GM12891 (cell line): ENCODE measurements around the gene ARHGEF28.

Experiments used
- PAX5 ChIP-seq: IDR thresholded peaks from 2 replicates; pipeline ENCODE4 v1.6.1; 2011; ENCODE audit warnings: low read length, moderate library complexity, mild to moderate bottlenecking; ENCODE audit not compliant: insufficient read depth, severe bottlenecking
- POLR2A ChIP-seq: IDR thresholded peaks from 2 replicates; pipeline ENCODE4 v1.6.1; 2011; ENCODE audit warnings: low read depth, low read length, control low read depth
- POLR2AphosphoS5 ChIP-seq: IDR thresholded peaks from 2 replicates; pipeline ENCODE4 v1.6.1; 2011; ENCODE audit warnings: low read depth, low read length, control low read depth
- POU2F2 ChIP-seq: IDR thresholded peaks from 2 replicates; pipeline ENCODE4 v1.6.1; 2011; ENCODE audit warnings: low read depth, mild to moderate bottlenecking, control low read depth, low read length, moderate library complexity
- SPI1 ChIP-seq: IDR thresholded peaks from 2 replicates; pipeline ENCODE4 v1.6.1; 2011; ENCODE audit warnings: low read depth, low read length, control low read depth
- TAF1 ChIP-seq: IDR thresholded peaks from 2 replicates; pipeline ENCODE4 v1.6.1; 2011; ENCODE audit warnings: low read depth, low read length, control low read depth

DNA sequence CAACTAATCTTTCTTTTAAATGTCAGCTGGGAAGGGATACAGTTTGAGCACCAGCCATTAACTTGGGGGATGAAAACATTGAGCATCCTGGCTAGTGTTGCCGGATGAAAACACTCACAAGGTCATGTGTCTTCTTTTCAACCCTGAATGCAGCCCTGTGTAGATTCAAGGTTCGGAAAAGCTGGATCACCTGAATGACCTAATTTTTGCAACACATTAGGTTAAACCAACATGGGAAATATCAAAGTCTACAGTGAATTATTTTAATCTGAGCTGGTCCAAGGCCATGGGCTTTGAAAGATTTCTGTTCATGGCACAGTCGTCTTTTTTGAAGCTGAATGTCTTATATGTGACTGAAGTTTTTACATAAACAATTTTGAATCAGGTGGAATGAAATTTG, 281.2 kb downstream of the ARHGEF28 start:
- no peak for TF ChIP-seq PAX5
- no peak for TF ChIP-seq POLR2AphosphoS5
- no peak for TF ChIP-seq POLR2A
- no peak for TF ChIP-seq TAF1
- TF ChIP-seq SPI1: no peak
- TF ChIP-seq POU2F2: no peak
